Ishikawa (cell line): ENCODE results near the gene DNAJB1.

Experiments used
- CEBPB ChIP-seq: IDR thresholded peaks from 2 replicates; pipeline ENCODE4 v1.6.1; 2012
- CREB1 ChIP-seq: IDR thresholded peaks from 2 replicates; pipeline ENCODE4 v1.6.1; 2012; ENCODE audit warnings: low read depth
- EGR1 ChIP-seq: IDR thresholded peaks from 2 replicates; pipeline ENCODE4 v1.6.1; 2012
- EP300 ChIP-seq: IDR thresholded peaks from 2 replicates; pipeline ENCODE4 v1.6.1; 2012; ENCODE audit warnings: borderline replicate concordance
- FOXM1 ChIP-seq: IDR thresholded peaks from 2 replicates; pipeline ENCODE4 v1.6.1; 2012; ENCODE audit warnings: low read depth, borderline replicate concordance
- MAX ChIP-seq: IDR thresholded peaks from 2 replicates; pipeline ENCODE4 v1.6.1; 2012
- NFIC ChIP-seq: IDR thresholded peaks from 2 replicates; pipeline ENCODE4 v1.6.1; 2012
- RAD21 ChIP-seq: IDR thresholded peaks from 2 replicates; pipeline ENCODE4 v1.6.1; 2012; ENCODE audit warnings: low read depth
- REST ChIP-seq: IDR thresholded peaks from 2 replicates; pipeline ENCODE4 v1.6.1; 2012; ENCODE audit warnings: low read depth, mild to moderate bottlenecking
- TAF1 ChIP-seq: IDR thresholded peaks from 2 replicates; pipeline ENCODE4 v1.6.1; 2012; ENCODE audit warnings: low read depth, mild to moderate bottlenecking
- TCF12 ChIP-seq: IDR thresholded peaks from 2 replicates; pipeline ENCODE4 v1.6.1; 2012; ENCODE audit warnings: low read depth
- TEAD4 ChIP-seq: IDR thresholded peaks from 2 replicates; pipeline ENCODE4 v1.6.1; 2012
- USF1 ChIP-seq: IDR thresholded peaks from 2 replicates; pipeline ENCODE4 v1.6.1; 2012
- YY1 ChIP-seq: IDR thresholded peaks from 2 replicates; pipeline ENCODE4 v1.6.1; 2012; ENCODE audit warnings: low read depth
- ZBTB7A ChIP-seq: IDR thresholded peaks from 2 replicates; pipeline ENCODE4 v1.6.1; 2012; ENCODE audit warnings: low read depth

DNAJB1 gene

GRCh38 chr19:14517840-14518505 lies at the start of gene DNAJB1:
DNAJB1 (minus strand) TSS chr19:14518397; CDS start chr19:14518349, 48 bp downstream.
- TF ChIP-seq TEAD4 (no peak; the same call in none of the 2 replicates), CEBPB (no peak), TCF12 (peak; percentile 45; the same call in 1 of the 2 replicates), YY1 (peak; percentile 35; the same call in 1 of the 2 replicates), MAX (peak; percentile 66; the same call in 1 of the 2 replicates), CREB1 (no peak), NFIC (peak; percentile 27; the same call in 1 of the 2 replicates), USF1 (no peak; the same call in 1 of the 2 replicates), REST (no peak), ZBTB7A (peak; percentile 71), TAF1 (peak; percentile 90), EP300 (no peak)

GRCh38 chr19:14567079-14567478 lies 48.9 kb upstream of the DNAJB1 start:
- TF ChIP-seq CEBPB (no peak), MAX (no peak), CREB1 (no peak), REST (no peak), TCF12 (no peak), EGR1 (no peak)

GRCh38 chr19:14566712-14567077 lies 48.5 kb upstream of the DNAJB1 start:
- TF ChIP-seq TCF12 (no peak), FOXM1 (no peak), TEAD4 (no peak), EP300 (no peak), YY1 (no peak), NFIC (no peak), USF1 (no peak), CREB1 (no peak), ZBTB7A (no peak), CEBPB (no peak), MAX (no peak)

GRCh38 chr19:14565765-14566711 lies 47.8 kb upstream of the DNAJB1 start:
- TF ChIP-seq FOXM1, result no peak
- no peak for TF ChIP-seq EP300
- no peak for TF ChIP-seq CEBPB
- no peak for TF ChIP-seq CREB1
- no peak for TF ChIP-seq ZBTB7A
- TF ChIP-seq YY1, result no peak
- no peak for TF ChIP-seq RAD21
- TF ChIP-seq REST, result no peak
- no peak for TF ChIP-seq MAX
- no peak for TF ChIP-seq NFIC
- TF ChIP-seq USF1, result no peak
- no peak for TF ChIP-seq TCF12
